Measurements from ENCODE around the gene ADAP2.

DNA sequence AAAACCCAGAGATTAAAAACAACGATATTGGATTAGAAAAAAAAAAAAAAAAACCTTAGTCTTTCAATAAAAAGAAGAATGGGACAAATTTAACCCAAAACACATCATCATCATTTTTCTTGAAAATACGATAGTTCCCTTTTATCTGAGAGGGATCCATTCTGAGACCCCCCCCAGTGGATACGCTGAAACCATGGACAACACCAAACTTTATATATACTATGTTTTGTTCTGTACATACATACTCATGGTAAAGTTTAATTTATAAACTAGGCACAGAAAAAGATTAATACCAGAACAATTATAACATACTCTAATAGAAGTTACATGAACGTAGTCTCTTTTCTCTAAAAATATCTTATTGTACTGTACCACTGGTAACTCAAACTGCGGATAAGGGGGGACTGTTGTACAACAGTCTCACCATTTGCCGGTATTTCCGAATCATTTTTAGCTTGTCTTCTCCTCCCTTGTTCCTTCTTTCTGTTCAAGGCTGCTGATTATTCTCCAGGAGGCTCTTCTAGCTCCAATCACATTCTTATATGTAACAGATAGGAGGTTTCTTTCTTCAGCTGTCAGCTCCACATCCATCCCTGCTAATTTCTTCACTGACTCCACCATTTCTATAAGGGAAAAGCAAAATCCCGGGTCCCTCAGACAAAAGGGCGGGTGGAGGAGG lies 86.1 kb downstream of the ADAP2 start:
- no peak for TF ChIP-seq CTCF (conservative IDR thresholded peaks at IDR 0.05)
- no peak for TF ChIP-seq EZH2 (IDR thresholded peaks at IDR 0.05; ENCODE audit: low read depth)

Data from PC-9 (cell line).